CD4-positive, alpha-beta T cell treated with Interleukin-15 for 4 hours (primary cell): ENCODE results near the gene SCLY.
A peak's percentile ranks its signal among the peaks of the same experiment; 100 is the strongest.
"Not testable (repeated sequence)": the region's sequence is repeated elsewhere in the genome, so short reads cannot be mapped to it uniquely, and the experiment has no call there.

Experiments
- DNase-seq: peaks from one replicate; pipeline ENCODE4 v3.0.0-alpha.2; 2020; ENCODE audit warnings: low spot score

SCLY gene

GRCh38 chr2:238040918-238041317 lies 19.9 kb upstream of the SCLY start:
- no peak for DNase-seq

GRCh38 chr2:238042090-238042489 lies 18.7 kb upstream of the SCLY start:
- DNase-seq, result no peak

- DNase-seq, result no peak
These were observed 17.8 kb upstream of the SCLY start for GRCh38 chr2:238042849-238043584.

GRCh38 chr2:238043851-238044250 lies 16.9 kb upstream of the SCLY start:
- DNase-seq, result no peak

GRCh38 chr2:238045575-238045974 lies 15.2 kb upstream of the SCLY start:
- DNase-seq, result no peak

DNA sequence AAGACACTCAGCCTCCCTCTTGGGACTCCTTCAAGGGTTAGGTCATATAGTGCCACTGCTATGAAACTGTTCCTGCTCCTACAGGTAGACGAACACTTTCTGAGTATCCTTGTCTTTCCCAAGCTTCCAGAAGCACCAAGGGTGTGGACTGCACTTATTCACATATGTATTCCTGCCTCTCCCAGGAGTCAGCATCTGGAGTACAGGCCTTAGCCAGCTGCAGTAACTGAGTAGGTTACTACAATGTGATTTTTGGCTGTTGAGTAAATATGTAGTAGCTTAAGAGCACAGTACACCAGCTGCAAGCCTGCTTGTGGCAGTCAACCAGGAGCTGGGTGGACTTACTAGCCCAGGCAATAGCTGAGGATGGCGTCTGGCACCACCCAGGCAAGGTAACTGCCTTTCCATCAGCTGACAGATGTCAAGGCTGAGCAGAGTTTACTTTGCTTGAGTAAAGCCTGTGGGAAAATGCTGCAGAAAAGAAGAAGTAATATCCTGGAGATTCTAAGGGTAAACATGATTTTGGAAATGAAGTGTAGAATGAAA lies 14.0 kb upstream of the SCLY start:
- DNase-seq, result no peak

DNA sequence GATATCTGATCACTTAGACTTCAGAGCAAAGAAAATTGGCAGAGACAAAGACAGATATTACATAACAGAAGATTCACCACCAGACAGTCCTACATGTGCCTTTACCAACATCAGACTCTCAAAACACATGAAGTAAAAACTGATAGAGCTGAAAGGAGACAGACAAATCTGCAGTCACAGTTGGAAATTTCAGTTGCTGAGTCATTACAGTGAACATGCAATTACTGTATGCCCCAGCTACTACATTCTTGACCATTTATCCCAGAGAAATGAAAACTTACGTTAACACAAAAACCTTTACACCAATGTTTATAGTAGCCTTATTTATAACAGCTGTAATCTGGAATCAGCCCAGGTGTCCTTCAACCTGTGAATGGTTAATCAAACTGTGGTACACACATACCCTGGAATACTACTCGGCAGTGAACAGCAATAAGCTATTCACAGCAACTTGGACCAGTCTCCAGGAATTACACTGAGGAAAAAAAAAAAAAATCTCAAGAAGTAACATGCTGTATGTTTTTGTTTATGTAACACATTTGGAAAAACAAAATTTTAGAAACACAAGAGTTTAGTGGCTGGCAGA lies 7.5 kb upstream of the SCLY start:
- no peak for DNase-seq

DNA sequence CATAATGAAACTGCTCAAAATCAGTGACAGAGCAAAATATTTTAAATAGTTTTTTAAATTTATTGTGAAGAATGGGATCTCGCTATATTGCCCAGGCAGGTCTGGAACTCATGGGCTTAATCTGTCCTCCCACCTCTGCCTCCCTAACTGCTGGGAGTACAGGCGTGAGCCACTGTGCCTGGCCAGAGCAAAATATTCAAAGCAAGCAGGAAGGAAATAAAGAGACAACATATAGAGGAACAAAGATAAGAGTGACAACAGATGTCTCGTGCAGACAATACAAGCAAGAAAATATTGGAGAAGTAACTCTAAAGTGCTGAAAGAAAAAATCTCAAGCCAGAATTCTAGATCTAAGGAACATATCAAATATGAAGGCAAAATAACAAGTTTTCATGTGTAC lies 5.0 kb upstream of the SCLY start:
- DNase-seq, result no peak

DNA sequence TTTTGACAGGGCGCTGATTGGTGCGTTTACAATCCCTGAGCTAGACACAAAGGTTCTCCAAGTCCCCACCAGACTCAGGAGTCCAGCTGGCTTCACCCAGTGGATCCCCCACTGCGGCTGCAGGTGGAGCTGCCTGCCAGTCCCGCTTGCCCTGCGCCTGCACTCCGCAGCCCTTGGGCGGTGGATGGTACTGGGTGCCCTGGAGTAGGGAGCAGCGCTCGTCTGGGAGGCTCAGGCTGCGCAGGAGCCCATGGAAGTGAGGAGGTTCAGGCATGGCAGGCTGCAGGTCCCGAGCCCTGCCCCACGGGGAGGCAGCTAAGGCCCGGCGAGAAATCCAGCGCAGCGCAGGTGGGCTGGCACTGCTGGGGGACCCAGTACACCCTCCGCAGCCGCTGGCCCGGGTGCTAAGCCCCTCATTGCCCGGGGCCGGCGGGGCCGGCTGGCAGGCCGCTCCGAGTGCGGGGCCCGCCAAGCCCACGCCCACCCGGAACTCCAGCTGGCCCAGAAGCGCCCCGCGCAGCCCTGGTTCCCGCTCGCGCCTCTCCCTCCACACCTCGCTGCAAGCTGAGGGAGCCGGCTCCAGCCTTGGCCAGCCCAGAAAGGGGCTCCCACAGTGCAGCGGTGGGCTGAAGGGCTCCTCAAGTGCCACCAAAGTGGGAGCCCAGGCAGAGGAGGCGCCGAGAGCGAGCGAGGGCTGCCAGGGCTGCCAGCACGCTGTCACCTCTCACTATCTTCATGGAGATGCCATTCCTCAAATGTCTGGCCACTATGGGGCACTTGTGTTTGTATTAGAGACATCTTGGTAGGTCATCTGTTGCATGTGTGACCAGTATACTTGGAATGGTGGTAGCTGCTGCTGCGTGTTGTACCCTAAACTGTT lies 2.9 kb upstream of the SCLY start:
- not testable (repeated sequence) for DNase-seq

- no peak for DNase-seq
These were observed 1.3 kb upstream of the SCLY start for GRCh38 chr2:238059505-238059904.

DNA sequence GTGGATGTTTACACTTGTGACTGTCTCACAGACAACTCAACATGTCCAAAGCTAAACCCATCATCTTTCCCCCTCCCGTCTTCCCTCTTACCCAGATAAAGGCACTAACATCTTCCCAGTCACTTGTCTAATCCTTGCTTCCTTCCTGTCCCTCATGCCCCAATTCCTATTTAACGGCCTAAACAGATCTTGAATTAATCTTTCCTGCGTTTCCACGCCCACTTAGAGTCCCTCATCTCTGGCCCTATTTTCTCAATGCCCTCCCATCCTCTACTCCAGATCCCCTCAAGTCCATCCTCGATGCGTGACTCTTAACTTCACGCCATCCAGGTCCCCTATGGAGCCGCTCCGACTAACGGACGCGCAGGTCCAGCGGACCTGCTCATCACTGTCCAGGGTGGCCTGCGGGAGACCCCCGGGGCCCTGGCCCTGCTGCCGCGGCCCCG lies 682 bp upstream of the SCLY start:
- DNase-seq, result no peak

DNA sequence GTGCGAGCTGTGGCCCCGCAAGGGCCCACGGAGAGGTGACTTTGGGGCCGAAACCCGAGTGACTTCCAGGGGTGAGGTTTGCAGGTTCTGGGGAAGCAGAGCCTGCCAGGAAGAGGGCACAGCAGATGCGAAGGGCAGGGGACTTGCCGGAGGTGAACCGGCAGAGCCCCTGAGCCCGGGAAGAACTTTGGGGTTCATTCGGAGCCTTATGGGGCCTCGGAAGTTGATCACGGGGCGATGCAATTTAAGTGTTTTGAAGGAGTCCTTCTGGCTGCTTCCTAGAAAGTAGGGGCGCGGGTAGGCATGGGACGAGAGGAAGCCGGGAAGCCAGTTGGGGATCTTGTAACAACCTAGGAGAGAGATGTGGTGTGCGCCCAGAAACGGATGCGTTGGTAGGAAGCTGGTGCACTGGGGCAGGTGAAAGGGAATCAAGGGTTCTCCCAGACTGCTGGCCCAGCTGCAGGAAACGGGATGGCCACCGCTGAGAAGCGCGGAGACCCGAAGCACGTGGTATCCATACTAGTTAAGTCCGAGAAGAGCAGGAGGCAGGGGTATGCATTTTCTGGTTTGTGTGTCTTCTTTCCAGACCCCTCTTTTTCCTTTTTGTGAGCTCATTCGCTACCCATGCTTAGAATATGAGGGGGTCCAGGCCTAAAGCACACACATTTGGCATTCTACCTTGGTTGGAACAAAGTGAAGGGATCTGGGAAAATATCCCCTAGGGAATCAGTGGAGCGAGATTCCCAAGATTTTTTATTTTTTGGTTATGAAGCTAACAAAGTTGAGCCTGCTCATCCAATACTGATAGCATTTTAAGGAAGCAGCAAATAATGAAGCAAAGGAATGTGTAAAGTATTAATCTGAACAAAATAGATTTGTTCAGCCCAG lies 758 bp downstream of the SCLY start:
- no peak for DNase-seq

DNA sequence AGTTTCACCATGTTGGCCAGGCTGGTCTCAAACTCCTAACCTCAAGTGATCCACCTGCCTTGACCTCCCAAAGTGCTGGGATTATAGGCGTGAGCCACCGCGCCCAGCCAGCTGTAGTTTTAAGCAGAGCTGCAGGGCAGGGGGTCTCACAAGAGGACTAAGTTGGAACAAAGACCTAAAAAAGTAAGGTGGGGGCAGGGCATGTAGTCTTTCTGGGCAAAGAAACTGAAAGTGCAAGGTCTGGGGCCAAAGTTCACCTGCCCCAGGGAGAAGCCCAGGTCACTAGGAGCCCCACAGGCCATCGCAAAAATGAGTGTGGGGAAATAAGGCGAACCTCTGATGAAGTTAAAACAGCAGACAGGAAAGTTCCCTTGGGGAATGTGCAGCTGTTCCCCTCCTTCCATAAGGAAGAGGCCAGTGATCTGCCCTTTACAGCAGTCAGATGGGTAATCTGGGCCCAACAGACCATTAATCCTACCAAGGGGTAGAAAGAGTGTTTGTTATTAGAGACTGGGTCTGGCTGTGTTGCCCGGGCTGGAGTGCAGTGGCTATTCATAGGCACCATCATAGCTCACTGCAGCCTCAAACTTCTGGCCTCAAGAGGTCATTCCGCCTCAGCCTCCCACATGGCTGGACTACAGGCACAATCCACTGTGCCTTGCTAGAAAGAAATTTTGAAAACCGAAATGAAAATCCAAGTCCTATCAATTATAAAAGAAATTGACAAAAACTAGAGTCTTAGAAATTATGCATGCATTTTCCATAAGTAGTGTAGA lies 2.8 kb downstream of the SCLY start:
- no peak for DNase-seq

DNA sequence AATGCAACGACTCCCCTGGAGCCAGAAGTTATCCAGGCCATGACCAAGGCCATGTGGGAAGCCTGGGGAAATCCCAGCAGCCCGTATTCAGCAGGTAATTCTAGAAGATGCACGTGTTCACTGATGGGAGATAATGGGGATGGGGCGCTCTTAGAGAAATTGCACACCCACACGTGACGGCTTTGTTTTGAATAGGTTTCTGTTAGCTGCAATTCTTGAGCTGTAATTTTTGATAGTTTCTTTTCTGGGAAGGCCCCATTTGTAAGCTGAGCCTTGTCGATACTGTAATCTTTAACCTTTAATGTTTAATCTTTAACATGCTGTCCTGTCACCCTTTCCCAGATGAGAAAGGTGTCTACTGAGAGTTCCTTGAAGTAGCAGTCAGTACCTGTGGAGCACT lies 3.6 kb downstream of the SCLY start:
- DNase-seq, result no peak

DNA sequence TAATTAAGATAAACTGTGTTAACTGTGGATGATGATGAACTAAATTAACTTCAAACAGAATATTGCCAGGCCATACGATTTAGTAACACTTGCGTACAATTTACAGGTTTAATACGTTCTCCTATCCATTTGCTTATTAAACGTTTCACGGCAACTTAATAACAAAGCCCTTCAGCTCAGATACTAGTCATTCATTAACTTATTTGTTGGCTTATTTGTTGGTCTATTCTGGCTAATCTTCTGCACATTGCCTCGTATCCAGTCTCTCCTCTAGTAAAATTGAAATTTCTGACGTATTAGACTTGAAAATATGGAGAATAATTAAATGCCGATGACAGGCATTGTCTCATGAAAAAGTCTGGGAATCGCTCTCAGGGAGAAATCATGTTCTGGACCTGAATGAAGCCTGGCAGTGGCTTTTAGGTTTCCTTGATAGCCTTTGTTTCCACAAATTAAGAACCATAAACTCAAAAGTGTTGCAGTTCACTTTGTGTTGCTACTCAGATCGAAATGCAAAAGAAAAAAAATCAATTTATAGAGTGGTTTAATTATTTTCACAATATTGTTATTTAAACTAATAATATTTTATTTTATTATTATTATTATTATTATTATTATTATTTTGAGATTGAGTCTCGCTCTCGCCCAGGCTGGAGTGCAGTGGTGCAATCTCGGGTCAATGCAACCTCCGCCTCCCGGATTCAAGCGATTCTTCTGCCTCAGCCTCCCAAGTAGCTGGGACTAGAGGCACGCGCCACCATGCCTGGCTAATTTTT lies 4.5 kb downstream of the SCLY start:
- DNase-seq, result no peak

DNA sequence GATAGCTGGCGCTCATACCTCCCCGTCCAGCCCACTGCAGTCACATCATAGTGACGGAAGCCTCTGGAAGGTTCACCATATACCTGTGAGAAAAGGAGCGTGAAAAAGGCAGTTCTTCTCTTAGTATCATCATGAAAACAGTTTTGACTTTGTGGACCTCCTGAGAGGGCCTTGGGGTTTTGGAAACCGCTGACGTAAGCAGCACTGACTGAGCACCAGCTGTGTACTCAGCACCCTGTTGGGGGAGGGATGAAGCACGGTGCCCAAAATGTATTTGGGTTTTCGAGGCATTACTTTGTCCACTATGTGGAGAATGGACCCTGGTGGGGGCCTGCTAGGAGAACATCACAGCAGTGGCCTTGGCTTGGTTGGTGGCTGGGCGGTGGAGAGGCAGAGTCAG lies 5.4 kb downstream of the SCLY start:
- DNase-seq, result no peak

GRCh38 chr2:238066718-238067117 lies 5.9 kb downstream of the SCLY start:
- DNase-seq, result not testable (repeated sequence)

GRCh38 chr2:238067939-238068338 lies 7.1 kb downstream of the SCLY start:
- DNase-seq, result no peak

GRCh38 chr2:238069021-238069709 lies 8.4 kb downstream of the SCLY start:
- peak; percentile 19 for DNase-seq
